ENCODE data around the gene FEM1A. TPM values are rescaled to one million over a fixed set of nuclear protein-coding genes. Genes with fewer than 3 reads are reported as not detected.

FEM1A gene
- total and polyA plus RNA-seq, 9 of the 15 experiments (the other 6 are each of a cell fraction or from before 2014, with no cell fraction given), result 0.08 to 19.0 (median 6.8) TPM

DNA sequence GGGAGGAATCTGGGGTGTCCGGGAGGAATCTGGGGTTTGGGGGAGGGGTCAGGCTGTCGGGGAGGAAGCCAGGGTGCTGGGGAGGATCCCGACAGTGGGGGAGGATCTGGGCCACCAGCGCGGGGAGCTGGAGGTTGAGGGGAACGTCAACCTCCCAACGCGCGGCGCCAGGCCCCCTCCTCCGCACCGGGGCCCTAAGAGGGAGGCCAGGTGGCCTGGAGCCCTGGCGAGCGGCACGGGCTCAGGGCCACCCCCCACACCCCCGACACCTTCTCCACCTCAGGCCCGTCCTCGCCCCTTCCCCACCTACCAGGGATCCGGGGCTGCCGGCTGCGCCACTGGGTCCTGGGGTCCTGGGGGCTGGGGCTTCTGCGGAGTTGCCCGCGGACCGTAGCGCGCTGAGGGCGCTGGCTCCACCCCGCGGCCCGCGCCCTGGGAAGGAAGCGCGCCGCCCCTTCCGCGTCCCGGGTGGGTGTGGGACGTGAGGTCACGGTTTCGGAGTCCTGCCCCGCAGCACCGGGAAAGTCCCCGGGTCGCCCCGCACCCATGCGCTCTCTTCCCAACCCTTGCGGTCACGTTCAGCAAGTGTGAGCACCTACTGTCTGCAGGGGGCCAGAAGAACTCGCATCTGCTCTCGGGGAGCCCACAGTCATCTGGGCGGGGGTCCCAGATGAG lies 39.9 kb downstream of the FEM1A start, which contains the start of gene TICAM1 (continued):
- TF ChIP-seq NR2C2 (CRISPR knock-in tag; IDR thresholded peaks at IDR 0.05) (no peak), NR2C2 (tag; IDR thresholded peaks at IDR 0.05) (peak; percentile 41; the same call in 1 of the 2 replicates), ADNP (tag; IDR thresholded peaks at IDR 0.05) (no peak), GABPA (tag; conservative IDR thresholded peaks at IDR 0.05; ENCODE audit: low read depth) (peak; percentile 48; the same call in 1 of the 2 replicates), NFE2L1 (tag; IDR thresholded peaks at IDR 0.05; ENCODE audit: borderline replicate concordance, low read depth) (no peak), PCBP1 (IDR thresholded peaks at IDR 0.05; ENCODE audit: low read depth, low read length, poor library complexity, severe bottlenecking) (peak; percentile 92), HNRNPLL (IDR thresholded peaks at IDR 0.05; ENCODE audit: low read depth, low read length, poor library complexity, severe bottlenecking) (peak; percentile 47), YY1 (IDR thresholded peaks at IDR 0.05; ENCODE audit: borderline replicate concordance in 1 of 3, control insufficient read depth in 1 of 3, extremely low read depth in 1 of 3, insufficient read depth in 3 of 3, insufficient read length in 1 of 3, insufficient replicate concordance in 2 of 3, low read depth in 1 of 3, low read length in 2 of 3) (peak in 2 of 3 experiments; percentile 21 to 28), SIN3A (IDR thresholded peaks at IDR 0.05; ENCODE audit: borderline replicate concordance in 2 of 2, control insufficient read depth in 1 of 2, low read depth in 2 of 2, low read length in 2 of 2) (peak in 1 of 2 experiments; percentile 37; a peak in 1 of 4 replicates), NR2C1 (IDR thresholded peaks at IDR 0.05) (no peak), NR2C1 (tag; IDR thresholded peaks at IDR 0.05) (0 out of 2 replicates have a peak, but pooled peaks have one; percentile 11), ZNF695 (CRISPR knock-in tag; IDR thresholded peaks at IDR 0.05) (no peak), JUND (IDR thresholded peaks at IDR 0.05; ENCODE audit: borderline replicate concordance, low read depth, low read length) (peak; percentile 44), JUND (tag; IDR thresholded peaks at IDR 0.05; ENCODE audit: borderline replicate concordance, low read depth, low read length) (no peak; the same call in 2 of the 3 replicates)
- TF ChIP-seq, protein P1, sequence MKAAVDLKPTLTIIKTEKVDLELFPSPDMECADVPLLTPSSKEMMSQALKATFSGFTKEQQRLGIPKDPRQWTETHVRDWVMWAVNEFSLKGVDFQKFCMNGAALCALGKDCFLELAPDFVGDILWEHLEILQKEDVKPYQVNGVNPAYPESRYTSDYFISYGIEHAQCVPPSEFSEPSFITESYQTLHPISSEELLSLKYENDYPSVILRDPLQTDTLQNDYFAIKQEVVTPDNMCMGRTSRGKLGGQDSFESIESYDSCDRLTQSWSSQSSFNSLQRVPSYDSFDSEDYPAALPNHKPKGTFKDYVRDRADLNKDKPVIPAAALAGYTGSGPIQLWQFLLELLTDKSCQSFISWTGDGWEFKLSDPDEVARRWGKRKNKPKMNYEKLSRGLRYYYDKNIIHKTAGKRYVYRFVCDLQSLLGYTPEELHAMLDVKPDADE (conservative IDR thresholded peaks at IDR 0.05; ENCODE audit: control insufficient read depth, low read depth, low read length), result no peak
- TF ChIP-seq, protein P2, sequence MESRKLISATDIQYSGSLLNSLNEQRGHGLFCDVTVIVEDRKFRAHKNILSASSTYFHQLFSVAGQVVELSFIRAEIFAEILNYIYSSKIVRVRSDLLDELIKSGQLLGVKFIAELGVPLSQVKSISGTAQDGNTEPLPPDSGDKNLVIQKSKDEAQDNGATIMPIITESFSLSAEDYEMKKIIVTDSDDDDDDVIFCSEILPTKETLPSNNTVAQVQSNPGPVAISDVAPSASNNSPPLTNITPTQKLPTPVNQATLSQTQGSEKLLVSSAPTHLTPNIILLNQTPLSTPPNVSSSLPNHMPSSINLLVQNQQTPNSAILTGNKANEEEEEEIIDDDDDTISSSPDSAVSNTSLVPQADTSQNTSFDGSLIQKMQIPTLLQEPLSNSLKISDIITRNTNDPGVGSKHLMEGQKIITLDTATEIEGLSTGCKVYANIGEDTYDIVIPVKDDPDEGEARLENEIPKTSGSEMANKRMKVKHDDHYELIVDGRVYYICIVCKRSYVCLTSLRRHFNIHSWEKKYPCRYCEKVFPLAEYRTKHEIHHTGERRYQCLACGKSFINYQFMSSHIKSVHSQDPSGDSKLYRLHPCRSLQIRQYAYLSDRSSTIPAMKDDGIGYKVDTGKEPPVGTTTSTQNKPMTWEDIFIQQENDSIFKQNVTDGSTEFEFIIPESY (CRISPR knock-in tag; IDR thresholded peaks at IDR 0.05), result peak; percentile 52; the same call in 1 of the 2 replicates
- TF ChIP-seq, protein P3, sequence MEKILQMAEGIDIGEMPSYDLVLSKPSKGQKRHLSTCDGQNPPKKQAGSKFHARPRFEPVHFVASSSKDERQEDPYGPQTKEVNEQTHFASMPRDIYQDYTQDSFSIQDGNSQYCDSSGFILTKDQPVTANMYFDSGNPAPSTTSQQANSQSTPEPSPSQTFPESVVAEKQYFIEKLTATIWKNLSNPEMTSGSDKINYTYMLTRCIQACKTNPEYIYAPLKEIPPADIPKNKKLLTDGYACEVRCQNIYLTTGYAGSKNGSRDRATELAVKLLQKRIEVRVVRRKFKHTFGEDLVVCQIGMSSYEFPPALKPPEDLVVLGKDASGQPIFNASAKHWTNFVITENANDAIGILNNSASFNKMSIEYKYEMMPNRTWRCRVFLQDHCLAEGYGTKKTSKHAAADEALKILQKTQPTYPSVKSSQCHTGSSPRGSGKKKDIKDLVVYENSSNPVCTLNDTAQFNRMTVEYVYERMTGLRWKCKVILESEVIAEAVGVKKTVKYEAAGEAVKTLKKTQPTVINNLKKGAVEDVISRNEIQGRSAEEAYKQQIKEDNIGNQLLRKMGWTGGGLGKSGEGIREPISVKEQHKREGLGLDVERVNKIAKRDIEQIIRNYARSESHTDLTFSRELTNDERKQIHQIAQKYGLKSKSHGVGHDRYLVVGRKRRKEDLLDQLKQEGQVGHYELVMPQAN (IDR thresholded peaks at IDR 0.05; ENCODE audit: borderline replicate concordance), result peak; percentile 36; the same call in 1 of the 2 replicates
